Measurements from ENCODE around the gene SPANXN3. TPM values are rescaled to one million over a fixed set of nuclear protein-coding genes. Genes with fewer than 3 reads are reported as not detected.

SPANXN3 gene
- polyA plus RNA-seq, 3 donors: not detected

GRCh38 chrX:143461606-143462005, 55.7 kb downstream of the SPANXN3 start:
- Histone ChIP-seq H3K4me1 (ENCODE audit: control insufficient read depth in 1 of 2, insufficient read depth in 2 of 2, low read length in 2 of 2) (no peaks in the 10 kb centered on the region), H3K27me3 (ENCODE audit: control insufficient read depth in 2 of 2, insufficient read depth in 2 of 2, low read length in 2 of 2) (no peaks in the 10 kb centered on the region), H3K9me3 (replicated peaks in 1 of 2; ENCODE audit: control insufficient read depth in 1 of 2, insufficient read depth in 1 of 2, low read length in 2 of 2) (peaks cover 0 to 6% of the 10 kb centered on the region in 2 donors), H3K36me3 (replicated peaks in 1 of 2; ENCODE audit: control insufficient read depth in 1 of 2, insufficient read depth in 2 of 2, low read length in 2 of 2) (no peaks in the 10 kb centered on the region), H3K4me3 (replicated peaks in 1 of 3; ENCODE audit: low read depth in 2 of 3, low read length in 3 of 3) (no peak overlapping the region), H4K20me1 (ENCODE audit: insufficient read depth, low read length) (no peaks in the 10 kb centered on the region), H2AFZ (ENCODE audit: insufficient read depth, low read depth, low read length, poor library complexity, severe bottlenecking) (no peak overlapping the region), H3K27ac (ENCODE audit: low read depth in 1 of 2, low read length in 2 of 2) (no peak overlapping the region), H3K9ac (ENCODE audit: insufficient read depth, low read length, poor library complexity, severe bottlenecking) (no peak overlapping the region), H3K4me2 (replicated peaks; ENCODE audit: extremely low read depth, low read length, poor library complexity, severe bottlenecking) (no peak overlapping the region), H3K79me2 (ENCODE audit: insufficient read depth, low read length) (no peaks in the 10 kb centered on the region)
- Mint-ChIP-seq H3K4me3 (no peak overlapping the region), H3K4me1 (no peaks in the 10 kb centered on the region), H3K27ac (no peak overlapping the region), H3K27me3 (ENCODE audit: low read depth in 3 of 3) (no peaks in the 10 kb centered on the region), H3K36me3 (no peaks in the 10 kb centered on the region), H3K9me3 (peaks cover 0 to 7% (median 5%) of the 10 kb centered on the region in 7 donors)
- WGBS (ENCODE audit: insufficient coverage): no CpG with 5 or more reads among the region's 3 CpGs
- no peak for DNase-seq
- TF ChIP-seq, protein P1, sequence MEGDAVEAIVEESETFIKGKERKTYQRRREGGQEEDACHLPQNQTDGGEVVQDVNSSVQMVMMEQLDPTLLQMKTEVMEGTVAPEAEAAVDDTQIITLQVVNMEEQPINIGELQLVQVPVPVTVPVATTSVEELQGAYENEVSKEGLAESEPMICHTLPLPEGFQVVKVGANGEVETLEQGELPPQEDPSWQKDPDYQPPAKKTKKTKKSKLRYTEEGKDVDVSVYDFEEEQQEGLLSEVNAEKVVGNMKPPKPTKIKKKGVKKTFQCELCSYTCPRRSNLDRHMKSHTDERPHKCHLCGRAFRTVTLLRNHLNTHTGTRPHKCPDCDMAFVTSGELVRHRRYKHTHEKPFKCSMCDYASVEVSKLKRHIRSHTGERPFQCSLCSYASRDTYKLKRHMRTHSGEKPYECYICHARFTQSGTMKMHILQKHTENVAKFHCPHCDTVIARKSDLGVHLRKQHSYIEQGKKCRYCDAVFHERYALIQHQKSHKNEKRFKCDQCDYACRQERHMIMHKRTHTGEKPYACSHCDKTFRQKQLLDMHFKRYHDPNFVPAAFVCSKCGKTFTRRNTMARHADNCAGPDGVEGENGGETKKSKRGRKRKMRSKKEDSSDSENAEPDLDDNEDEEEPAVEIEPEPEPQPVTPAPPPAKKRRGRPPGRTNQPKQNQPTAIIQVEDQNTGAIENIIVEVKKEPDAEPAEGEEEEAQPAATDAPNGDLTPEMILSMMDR (IDR thresholded peaks at IDR 0.05): no peak
- intact Hi-C loops (cut with micrococcal nuclease): no loop called here

Other genes with a start within 250 kb of the SPANXN3 start
- 10 to 100 TPM in 2 of 3 donors, 1 to 10 TPM in 1; 4.7 to 13.2 (median 11.6) TPM for gene SLITRK4, start 118.6 kb upstream of the SPANXN3 start, polyA plus RNA-seq
- gene SPANXN2, start 203.3 kb upstream of the SPANXN3 start, polyA plus RNA-seq: not detected